Body of pancreas (tissue), 4 donors: Measurements from ENCODE around the gene GNB1.

Experiments
- POLR2A ChIP-seq, 3 donors: fragments of 450-650 bp; IDR thresholded peaks; one replicate each; pipeline ENCODE4 v1.6.1; 2016; ENCODE audit warnings: antibody characterized with exemption in 3 of 3, mild to moderate bottlenecking in 2 of 3
- TF ChIP-seq, protein P1 (sequence below), 7 experiments: fragments of 450-650 bp in 4 of 7; fragments of 200-600 bp in 3 of 7; sonication (generic) in 3 of 7; IDR thresholded peaks; one replicate each; pipeline ENCODE4 v1.5.1; 2016 to 2019; ENCODE audit warnings: antibody characterized with exemption in 7 of 7

GRCh38 chr1:1920057-1920607, 29.2 kb upstream of the GNB1 start:
- no peak for TF ChIP-seq POLR2A (IDR thresholded peaks at IDR 0.05)
- TF ChIP-seq, protein P1, sequence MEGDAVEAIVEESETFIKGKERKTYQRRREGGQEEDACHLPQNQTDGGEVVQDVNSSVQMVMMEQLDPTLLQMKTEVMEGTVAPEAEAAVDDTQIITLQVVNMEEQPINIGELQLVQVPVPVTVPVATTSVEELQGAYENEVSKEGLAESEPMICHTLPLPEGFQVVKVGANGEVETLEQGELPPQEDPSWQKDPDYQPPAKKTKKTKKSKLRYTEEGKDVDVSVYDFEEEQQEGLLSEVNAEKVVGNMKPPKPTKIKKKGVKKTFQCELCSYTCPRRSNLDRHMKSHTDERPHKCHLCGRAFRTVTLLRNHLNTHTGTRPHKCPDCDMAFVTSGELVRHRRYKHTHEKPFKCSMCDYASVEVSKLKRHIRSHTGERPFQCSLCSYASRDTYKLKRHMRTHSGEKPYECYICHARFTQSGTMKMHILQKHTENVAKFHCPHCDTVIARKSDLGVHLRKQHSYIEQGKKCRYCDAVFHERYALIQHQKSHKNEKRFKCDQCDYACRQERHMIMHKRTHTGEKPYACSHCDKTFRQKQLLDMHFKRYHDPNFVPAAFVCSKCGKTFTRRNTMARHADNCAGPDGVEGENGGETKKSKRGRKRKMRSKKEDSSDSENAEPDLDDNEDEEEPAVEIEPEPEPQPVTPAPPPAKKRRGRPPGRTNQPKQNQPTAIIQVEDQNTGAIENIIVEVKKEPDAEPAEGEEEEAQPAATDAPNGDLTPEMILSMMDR (IDR thresholded peaks at IDR 0.05) = no peak
